SK-N-SH treated with all-trans-retinoic acid at 6 μM for 48 hours (cell line): ENCODE data around the gene PYY.

ENCODE experiments used
- ATAC-seq: fragments of 200-7000 bp; cut with Tn5 transposase; 3 replicates; pipeline ENCODE4 v1.9.1; 2020; ENCODE audit warnings: mild to moderate bottlenecking, moderate library complexity
- ARNTL ChIP-seq: fragments of 450-650 bp; formaldehyde crosslinking; IDR thresholded peaks from 2 replicates; pipeline ENCODE4 v1.5.0; 2020; ENCODE audit warnings: low read depth, mild to moderate bottlenecking, moderate library complexity, borderline replicate concordance
- BACH2 ChIP-seq: fragments of 250-450 bp; sonication (Bioruptor Pico); IDR thresholded peaks from 2 replicates; pipeline ENCODE4 v1.9.0; 2021; ENCODE audit warnings: mild to moderate bottlenecking, borderline replicate concordance
- CREB5 ChIP-seq: fragments of 250-450 bp; sonication (Bioruptor Pico); IDR thresholded peaks from 2 replicates; pipeline ENCODE4 v1.5.1; 2020; ENCODE audit warnings: low read depth, mild to moderate bottlenecking, moderate library complexity
- CSDC2 ChIP-seq: fragments of 250-450 bp; sonication (Bioruptor Pico); IDR thresholded peaks from 2 replicates; pipeline ENCODE4 v1.5.0; 2020; ENCODE audit warnings: mild to moderate bottlenecking, moderate library complexity
- CSRNP3 ChIP-seq: fragments of 250-450 bp; sonication (Bioruptor Pico); IDR thresholded peaks from 2 replicates; pipeline ENCODE4 v1.5.1; 2021; ENCODE audit warnings: mild to moderate bottlenecking, moderate library complexity
- ESRRG ChIP-seq: fragments of 250-450 bp; sonication (Bioruptor Pico); IDR thresholded peaks from 2 replicates; pipeline ENCODE4 v1.6.1; 2021; ENCODE audit warnings: mild to moderate bottlenecking
- GLIS3 ChIP-seq: fragments of 250-450 bp; sonication (Bioruptor Pico); IDR thresholded peaks from 2 replicates; pipeline ENCODE4 v1.5.0; 2020; ENCODE audit warnings: mild to moderate bottlenecking, moderate library complexity
- ISL1 ChIP-seq: fragments of 250-450 bp; sonication (Bioruptor Pico); IDR thresholded peaks from 2 replicates; pipeline ENCODE4 v2.1.2; 2022; ENCODE audit warnings: mild to moderate bottlenecking, moderate library complexity
- OSR1 ChIP-seq: fragments of 250-450 bp; sonication (Bioruptor Pico); IDR thresholded peaks from 2 replicates; pipeline ENCODE4 v1.8.0; 2022; ENCODE audit warnings: moderate library complexity, mild to moderate bottlenecking, inconsistent platforms
- PATZ1 ChIP-seq: fragments of 250-450 bp; sonication (Bioruptor Pico); IDR thresholded peaks from 2 replicates; pipeline ENCODE4 v1.8.0; 2020; ENCODE audit warnings: mild to moderate bottlenecking, moderate library complexity, borderline replicate concordance
- POU6F1 ChIP-seq: fragments of 250-450 bp; sonication (Bioruptor Pico); IDR thresholded peaks from 2 replicates; pipeline ENCODE4 v1.8.0; 2021; ENCODE audit warnings: low read depth, mild to moderate bottlenecking, moderate library complexity, borderline replicate concordance
- PPARA ChIP-seq: fragments of 250-450 bp; sonication (Bioruptor Pico); IDR thresholded peaks from 2 replicates; pipeline ENCODE4 v1.5.0; 2020; ENCODE audit warnings: mild to moderate bottlenecking, borderline replicate concordance
- RARB ChIP-seq: fragments of 250-450 bp; sonication (Bioruptor Pico); IDR thresholded peaks from 2 replicates; pipeline ENCODE4 v1.8.0; 2021; ENCODE audit warnings: mild to moderate bottlenecking, moderate library complexity
- SNAI2 ChIP-seq: fragments of 250-450 bp; sonication (Bioruptor Pico); IDR thresholded peaks from 2 replicates; pipeline ENCODE4 v1.5.0; 2020; ENCODE audit warnings: mild to moderate bottlenecking, moderate library complexity
- TCF4 ChIP-seq: fragments of 250-450 bp; sonication (Bioruptor Pico); IDR thresholded peaks from 2 replicates; pipeline ENCODE4 v1.8.0; 2021; ENCODE audit warnings: mild to moderate bottlenecking, moderate library complexity, borderline replicate concordance
- TOX ChIP-seq: fragments of 250-450 bp; sonication (Bioruptor Pico); IDR thresholded peaks from 2 replicates; pipeline ENCODE4 v1.8.0; 2021; ENCODE audit warnings: mild to moderate bottlenecking, moderate library complexity, borderline replicate concordance
- TSHZ2 ChIP-seq: fragments of 250-450 bp; sonication (Bioruptor Pico); IDR thresholded peaks from 2 replicates; pipeline ENCODE4 v1.5.0; 2020; ENCODE audit warnings: mild to moderate bottlenecking, moderate library complexity
- ZC3H10 ChIP-seq: fragments of 250-450 bp; sonication (Bioruptor Pico); IDR thresholded peaks from 2 replicates; pipeline ENCODE4 v1.5.1; 2021; ENCODE audit warnings: mild to moderate bottlenecking, moderate library complexity
- ZFP3 ChIP-seq: fragments of 250-450 bp; sonication (Bioruptor Pico); IDR thresholded peaks from 2 replicates; pipeline ENCODE4 v1.5.0; 2020; ENCODE audit warnings: mild to moderate bottlenecking, moderate library complexity
- ZFP30 ChIP-seq: fragments of 450-650 bp; formaldehyde crosslinking; IDR thresholded peaks from 2 replicates; pipeline ENCODE4 v1.5.0; 2022; ENCODE audit warnings: mild to moderate bottlenecking, moderate library complexity
- ZNF565 ChIP-seq: fragments of 450-650 bp; formaldehyde crosslinking; conservative IDR thresholded peaks from 2 replicates; pipeline ENCODE4 v1.5.0; 2020; ENCODE audit warnings: low read depth, mild to moderate bottlenecking, moderate library complexity
- ZNF70 ChIP-seq: fragments of 450-650 bp; formaldehyde crosslinking; IDR thresholded peaks from 2 replicates; pipeline ENCODE4 v1.5.0; 2020; ENCODE audit warnings: mild to moderate bottlenecking, moderate library complexity
- ZNF8 ChIP-seq: fragments of 450-650 bp; formaldehyde crosslinking; IDR thresholded peaks from 2 replicates; pipeline ENCODE4 v1.5.0; 2020; ENCODE audit warnings: mild to moderate bottlenecking, moderate library complexity

The PYY gene

DNA sequence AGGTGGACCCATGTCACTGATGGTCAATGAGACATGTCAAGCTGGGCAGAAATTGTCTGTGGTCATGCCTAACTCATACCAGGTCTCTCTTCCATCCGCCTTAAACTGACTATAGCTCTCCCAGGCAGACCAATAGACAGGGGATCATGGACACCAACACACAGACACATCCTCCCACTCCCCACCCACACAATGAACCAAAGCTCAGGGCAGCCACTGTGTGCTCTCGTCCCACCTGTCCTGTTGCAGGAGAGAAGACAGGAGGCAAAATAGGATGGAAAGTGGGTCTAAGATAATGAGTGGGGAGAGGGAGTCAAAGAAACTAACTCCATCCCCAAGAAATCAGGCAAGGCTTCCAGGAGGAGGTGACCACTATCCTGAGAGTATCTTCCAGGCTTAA lies 3.2 kb downstream of the PYY start:
- ATAC-seq = no peak
- TF ChIP-seq RARB (CRISPR knock-in tag) (no peak), BACH2 (no peak), ZNF565 (CRISPR knock-in tag) (no peak), TOX (no peak), PPARA (no peak), ZC3H10 (CRISPR knock-in tag) (no peak), ARNTL (CRISPR knock-in tag) (no peak), POU6F1 (CRISPR knock-in tag) (no peak), OSR1 (no peak), ZNF70 (no peak), TSHZ2 (CRISPR knock-in tag) (no peak), ESRRG (no peak), ZFP30 (CRISPR knock-in tag) (no peak), CSDC2 (CRISPR knock-in tag) (no peak), ZNF8 (CRISPR knock-in tag) (no peak), CSRNP3 (CRISPR knock-in tag) (no peak)

DNA sequence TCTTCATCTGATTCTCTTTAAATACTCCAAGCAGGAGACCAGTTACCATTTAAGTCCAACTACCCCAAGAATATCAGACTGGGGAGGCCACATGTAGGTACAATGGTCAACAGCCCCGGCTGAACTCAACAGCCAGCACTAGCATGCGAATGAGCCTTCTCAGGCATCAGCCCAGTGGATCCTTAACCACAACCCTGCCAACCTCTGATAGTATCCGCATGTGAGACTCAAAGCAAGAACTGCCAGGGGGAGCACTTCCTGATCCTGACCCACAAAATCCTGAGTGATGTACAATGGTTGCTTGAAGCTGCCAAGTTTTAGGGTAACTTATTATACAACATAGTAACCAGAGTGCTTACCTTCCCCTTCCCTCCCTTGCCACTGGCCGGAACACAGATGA lies 4.0 kb downstream of the PYY start:
- TF ChIP-seq CSDC2 (CRISPR knock-in tag) (no peak), PPARA (no peak), ZNF8 (CRISPR knock-in tag) (no peak), GLIS3 (CRISPR knock-in tag) (no peak), POU6F1 (CRISPR knock-in tag) (no peak), ZNF70 (no peak), BACH2 (no peak), ISL1 (CRISPR knock-in tag) (no peak), SNAI2 (CRISPR knock-in tag) (no peak), OSR1 (no peak), ZFP3 (CRISPR knock-in tag) (no peak), TOX (no peak), RARB (CRISPR knock-in tag) (no peak), ESRRG (no peak), PATZ1 (CRISPR knock-in tag) (no peak)
- peak; percentile 25; the same call in 1 of the 3 replicates for ATAC-seq

DNA sequence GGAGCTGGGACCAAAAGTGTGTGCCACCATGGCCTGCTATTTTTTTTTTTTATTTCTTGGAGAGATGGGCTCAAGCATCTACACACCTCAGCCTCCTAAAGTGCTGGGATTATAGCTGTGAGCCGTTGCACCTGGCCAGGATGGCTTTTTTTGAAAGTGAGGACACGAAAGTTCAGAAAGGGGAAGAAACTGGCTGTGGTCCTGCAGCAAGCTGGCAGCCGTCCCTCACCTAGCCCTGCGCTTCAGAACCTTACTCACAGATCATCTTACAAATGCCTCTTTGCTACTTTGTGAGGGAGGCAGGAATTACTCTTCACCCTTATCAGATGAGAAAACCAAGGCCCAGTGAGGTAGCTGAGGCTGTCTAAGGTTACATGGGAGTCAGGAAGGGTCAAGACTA lies 7.0 kb downstream of the PYY start:
- no peak; the same call in 2 of the 3 replicates for ATAC-seq
- no peak for TF ChIP-seq SNAI2 (CRISPR knock-in tag)
- no peak for TF ChIP-seq TSHZ2 (CRISPR knock-in tag)
- no peak for TF ChIP-seq POU6F1 (CRISPR knock-in tag)
- TF ChIP-seq BACH2 = no peak
- TF ChIP-seq ZC3H10 (CRISPR knock-in tag) = no peak
- no peak for TF ChIP-seq ZNF8 (CRISPR knock-in tag)
- no peak for TF ChIP-seq PPARA
- no peak for TF ChIP-seq TCF4
- TF ChIP-seq CREB5 (CRISPR knock-in tag) = no peak
